Measurements from ENCODE around the gene TAF3.

Gene TAF3

GRCh38 chr10:8061274-8062211, 243.2 kb downstream of the TAF3 start:
- DNase-seq, result no peak

- no peak for DNase-seq
These were observed 245.0 kb downstream of the TAF3 start for GRCh38 chr10:8063128-8063908.

DNA sequence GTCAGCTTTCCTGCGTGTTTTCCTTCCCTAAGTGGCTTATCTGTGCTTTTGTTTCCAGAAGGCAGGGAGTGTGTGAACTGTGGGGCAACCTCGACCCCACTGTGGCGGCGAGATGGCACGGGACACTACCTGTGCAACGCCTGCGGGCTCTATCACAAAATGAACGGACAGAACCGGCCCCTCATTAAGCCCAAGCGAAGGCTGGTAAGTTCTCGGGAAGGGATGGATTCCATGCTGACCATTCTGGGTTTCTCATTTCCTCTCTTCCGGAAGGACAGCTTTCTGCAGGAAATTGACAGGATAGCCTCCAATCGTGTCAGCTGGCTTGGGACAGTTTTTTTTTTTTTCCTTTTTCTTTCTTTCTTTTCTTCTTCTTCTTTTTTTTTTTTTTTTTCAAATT, 245.6 kb downstream of the TAF3 start:
- DNase-seq, result no peak

DNA sequence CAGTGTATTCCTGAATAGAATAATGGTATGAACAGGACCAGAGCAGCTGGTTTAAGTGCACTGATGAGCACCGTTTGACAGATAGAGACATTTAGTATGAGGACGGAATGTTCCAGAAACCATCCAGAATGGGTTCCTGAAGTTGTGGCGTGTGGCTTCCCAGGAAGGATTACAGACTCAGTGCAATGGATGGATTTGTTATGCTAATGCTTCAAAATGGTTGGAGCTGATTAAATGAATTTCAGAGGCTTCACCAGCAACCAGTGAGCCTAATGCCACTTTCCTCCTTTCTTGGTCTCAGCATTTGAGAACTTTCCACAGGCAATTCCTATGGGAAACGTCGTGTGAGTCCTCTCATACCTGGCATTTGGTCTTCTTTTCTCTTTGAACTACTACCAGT, 246.1 kb downstream of the TAF3 start:
- DNase-seq, result no peak

GRCh38 chr10:8065651-8066050, 247.3 kb downstream of the TAF3 start:
- DNase-seq, result no peak

- DNase-seq, result no peak
These were observed 247.8 kb downstream of the TAF3 start for GRCh38 chr10:8066124-8066523.

Measured in NCI-H1417 (cell line).